HepG2 (cell line): Measurements from ENCODE around the gene SMAD3. TPM values are rescaled to one million over a fixed set of nuclear protein-coding genes. Genes with fewer than 3 reads are reported as not detected.

Experiments
- GTF2F1 ChIP-seq: fragments of 150-350 bp; IDR thresholded peaks from 2 replicates; pipeline ENCODE4 v1.6.1; 2014; ENCODE audit warnings: low read length
- KDM2A ChIP-seq: sonication (generic); formaldehyde crosslinking; IDR thresholded peaks from 2 replicates; pipeline ENCODE4 v1.4.0; 2020; ENCODE audit warnings: low read depth, missing genetic modification reagents, borderline replicate concordance
- KDM5B ChIP-seq: sonication (generic); formaldehyde crosslinking; IDR thresholded peaks from 2 replicates; pipeline ENCODE4 v1.4.0; 2020; ENCODE audit warnings: missing genetic modification reagents, mild to moderate bottlenecking, borderline replicate concordance
- KLF12 ChIP-seq: sonication (generic); formaldehyde crosslinking; IDR thresholded peaks from 2 replicates; pipeline ENCODE4 v1.4.0; 2020; ENCODE audit warnings: missing genetic modification reagents, borderline replicate concordance
- MAFF ChIP-seq: IDR thresholded peaks from 2 replicates; pipeline ENCODE4 v1.6.1; 2011; ENCODE audit warnings: low read depth, low read length, improper control_type of control experiment
- MLLT10 ChIP-seq: sonication (generic); formaldehyde crosslinking; IDR thresholded peaks from 2 replicates; pipeline ENCODE4 v1.4.0; 2020; ENCODE audit warnings: missing genetic modification reagents
- NFIB ChIP-seq: sonication (generic); formaldehyde crosslinking; IDR thresholded peaks from 2 replicates; pipeline ENCODE4 v1.9.0; 2021; ENCODE audit warnings: missing genetic modification reagents, mild to moderate bottlenecking, borderline replicate concordance
- ONECUT2 ChIP-seq: sonication (generic); formaldehyde crosslinking; IDR thresholded peaks from 2 replicates; pipeline ENCODE4 v1.4.0; 2020; ENCODE audit warnings: missing genetic modification reagents
- RBM39 ChIP-seq: fragments of 200-400 bp; formaldehyde crosslinking; IDR thresholded peaks from one replicate; pipeline ENCODE4 v1.6.1; 2018; ENCODE audit warnings: antibody characterized with exemption, mild to moderate bottlenecking, low read depth, low read length; ENCODE audit not compliant: poor library complexity, severe bottlenecking
- SALL1 ChIP-seq: sonication (generic); formaldehyde crosslinking; IDR thresholded peaks from 2 replicates; pipeline ENCODE4 v1.8.0; 2022; ENCODE audit warnings: mild to moderate bottlenecking, missing genetic modification reagents
- SIN3A ChIP-seq: IDR thresholded peaks from 2 replicates; pipeline ENCODE4 v1.6.1; 2011; ENCODE audit warnings: low read depth, mild to moderate bottlenecking, control low read depth, low read length, borderline replicate concordance
- SIN3B ChIP-seq: fragments of 150-350 bp; IDR thresholded peaks from 2 replicates; pipeline ENCODE4 v1.6.1; 2014; ENCODE audit warnings: low read length
- TEAD3 ChIP-seq: optimal IDR thresholded peaks from 2 replicates; pipeline ENCODE3; 2016; ENCODE audit warnings: borderline replicate concordance
- TGIF2 ChIP-seq: IDR thresholded peaks from 2 replicates; pipeline ENCODE4 v1.6.1; 2016; ENCODE audit warnings: control low read depth, missing compliant biosample characterization
- THYN1 ChIP-seq: sonication (generic); formaldehyde crosslinking; IDR thresholded peaks from 2 replicates; pipeline ENCODE4 v1.8.1; 2023; ENCODE audit warnings: low read depth, mild to moderate bottlenecking, moderate library complexity, missing genetic modification reagents, borderline replicate concordance
- ZFP62 ChIP-seq: sonication (generic); formaldehyde crosslinking; IDR thresholded peaks from 2 replicates; pipeline ENCODE4 v1.4.0; 2020; ENCODE audit warnings: missing genetic modification reagents
- ZMYM4 ChIP-seq: sonication (generic); formaldehyde crosslinking; IDR thresholded peaks from 2 replicates; pipeline ENCODE4 v1.8.1; 2023; ENCODE audit warnings: mild to moderate bottlenecking, missing genetic modification reagents
- ZNF256 ChIP-seq: sonication (generic); formaldehyde crosslinking; conservative IDR thresholded peaks from 2 replicates; pipeline ENCODE4 v1.4.0; 2020; ENCODE audit warnings: missing genetic modification reagents
- ZNF30 ChIP-seq: sonication (generic); formaldehyde crosslinking; IDR thresholded peaks from 2 replicates; pipeline ENCODE4 v1.5.0; 2020; ENCODE audit warnings: mild to moderate bottlenecking, missing genetic modification reagents
- ZNF441 ChIP-seq: sonication (generic); formaldehyde crosslinking; IDR thresholded peaks from 2 replicates; pipeline ENCODE4 v1.7.0; 2021; ENCODE audit warnings: missing genetic modification reagents, borderline replicate concordance
- polyA plus RNA-seq, 8 experiments: library from polyadenylated mRNA; depleted of rRNA in 3 of 8; stranded (reverse) in 7 of 8; unstranded in 1 of 8; fragments of >200 nt; fragmentation: Illumina TruSeq in 4 of 8; extraction: Trizol in 4 of 8; gene quantifications; 2 replicates each; pipeline versions ENCODE4 v1.2.1 to v1.2.3, GENCODE V29; 2011 to 2016; ENCODE audit warnings: low read depth in 4 of 8, missing spikeins in 1 of 8, mixed read lengths in 1 of 8; ENCODE audit not compliant: insufficient read depth in 1 of 8
- total RNA-seq, 5 experiments: library from RNA; depleted of rRNA; stranded (reverse); fragments of >200 nt; fragmentation: Illumina TruSeq; extraction: Trizol; gene quantifications; 2 replicates each; pipeline ENCODE4 v1.2.3, GENCODE V29; 2016; ENCODE audit warnings: low read depth in 1 of 5
- TF ChIP-seq, protein P1 (sequence below): sonication (generic); formaldehyde crosslinking; IDR thresholded peaks from 2 replicates; pipeline ENCODE4 v1.5.0; 2020; ENCODE audit warnings: missing genetic modification reagents
- TF ChIP-seq, protein P2 (sequence below): IDR thresholded peaks from 2 replicates; pipeline ENCODE4 v1.4.0; 2020; ENCODE audit warnings: mild to moderate bottlenecking, missing genetic modification reagents
- TF ChIP-seq, protein P3 (sequence below): sonication (generic); formaldehyde crosslinking; IDR thresholded peaks from 2 replicates; pipeline ENCODE4 v1.4.0; 2020; ENCODE audit warnings: missing genetic modification reagents, borderline replicate concordance
- TF ChIP-seq, protein P4 (sequence below): IDR thresholded peaks from 2 replicates; pipeline ENCODE4 v1.6.1; 2016

Gene SMAD3
- total and polyA plus RNA-seq, 2 of the 13 experiments (the other 11 are each of a cell fraction or from before 2014, with no cell fraction given): 8.6 to 56.3 TPM

DNA sequence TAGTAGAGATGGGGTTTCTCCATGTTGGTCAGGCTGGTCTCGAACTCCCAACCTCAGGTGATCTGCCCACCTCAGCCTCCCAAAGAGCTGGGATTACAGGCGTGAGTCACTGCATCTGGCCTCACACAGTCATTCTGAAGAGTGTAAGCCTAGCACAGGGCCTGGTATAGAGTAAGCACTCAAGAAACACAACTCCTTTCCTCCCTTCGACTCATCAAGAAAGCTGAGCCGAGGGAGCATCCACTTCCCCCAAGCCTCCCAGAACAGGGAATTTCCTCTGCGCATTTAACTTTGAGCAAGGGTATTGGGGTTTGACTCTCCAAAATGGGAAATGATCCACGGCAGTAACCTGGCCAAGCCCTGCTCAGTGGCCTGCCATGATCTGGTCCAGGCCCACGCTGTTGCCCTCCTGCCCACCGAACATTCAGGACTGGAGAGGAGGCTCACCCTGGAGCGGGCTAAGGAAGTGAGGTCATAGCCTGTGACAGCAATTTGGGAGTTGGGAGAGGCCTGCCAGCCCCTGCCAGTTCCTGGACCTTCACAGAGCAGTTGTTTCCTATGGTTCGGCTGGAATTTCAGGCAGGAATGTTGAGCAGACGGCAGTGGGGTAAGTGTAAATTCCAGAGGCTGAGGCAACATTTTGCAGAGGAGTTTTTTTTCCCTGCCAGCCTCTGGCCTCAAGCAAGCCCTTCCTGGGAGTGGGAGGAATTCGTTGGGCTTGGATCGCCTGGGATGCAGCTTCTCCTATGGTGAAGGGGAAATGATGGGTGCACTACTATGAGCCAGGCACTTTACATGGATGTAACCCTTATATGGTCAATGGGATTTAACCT, 21.2 kb upstream of the SMAD3 start (continued):
- TF ChIP-seq MAFF (no peak), NFIB (CRISPR knock-in tag) (no peak), KLF12 (CRISPR knock-in tag) (no peak), ONECUT2 (no peak), RBM39 (no peak), KDM5B (CRISPR knock-in tag) (no peak), ZMYM4 (0 out of 2 replicates have a peak, but pooled peaks have one; percentile 22), MLLT10 (CRISPR knock-in tag) (no peak), ZNF30 (no peak), ZFP62 (no peak), THYN1 (CRISPR knock-in tag) (no peak), SIN3B (no peak), TGIF2 (CRISPR knock-in tag) (0 out of 2 replicates have a peak, but pooled peaks have one; percentile 36), SIN3A (no peak), TEAD3 (CRISPR knock-in tag) (peak; percentile 98), ZNF256 (CRISPR knock-in tag) (no peak), SALL1 (CRISPR knock-in tag) (peak; percentile 40), KDM2A (no peak), ZNF441 (CRISPR knock-in tag) (no peak), GTF2F1 (no peak)
- TF ChIP-seq, protein P1, sequence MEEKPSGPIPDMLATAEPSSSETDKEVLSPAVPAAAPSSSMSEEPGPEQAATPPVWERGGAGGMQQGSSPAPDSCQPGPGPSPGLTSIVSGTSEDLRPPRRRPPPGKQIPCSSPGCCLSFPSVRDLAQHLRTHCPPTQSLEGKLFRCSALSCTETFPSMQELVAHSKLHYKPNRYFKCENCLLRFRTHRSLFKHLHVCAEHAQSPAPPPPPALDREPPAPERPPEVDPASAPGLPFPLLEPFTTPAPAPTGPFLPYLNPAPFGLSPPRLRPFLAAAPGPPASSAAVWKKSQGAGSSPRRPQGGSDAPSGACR (CRISPR knock-in tag): no peak
- TF ChIP-seq, protein P2, sequence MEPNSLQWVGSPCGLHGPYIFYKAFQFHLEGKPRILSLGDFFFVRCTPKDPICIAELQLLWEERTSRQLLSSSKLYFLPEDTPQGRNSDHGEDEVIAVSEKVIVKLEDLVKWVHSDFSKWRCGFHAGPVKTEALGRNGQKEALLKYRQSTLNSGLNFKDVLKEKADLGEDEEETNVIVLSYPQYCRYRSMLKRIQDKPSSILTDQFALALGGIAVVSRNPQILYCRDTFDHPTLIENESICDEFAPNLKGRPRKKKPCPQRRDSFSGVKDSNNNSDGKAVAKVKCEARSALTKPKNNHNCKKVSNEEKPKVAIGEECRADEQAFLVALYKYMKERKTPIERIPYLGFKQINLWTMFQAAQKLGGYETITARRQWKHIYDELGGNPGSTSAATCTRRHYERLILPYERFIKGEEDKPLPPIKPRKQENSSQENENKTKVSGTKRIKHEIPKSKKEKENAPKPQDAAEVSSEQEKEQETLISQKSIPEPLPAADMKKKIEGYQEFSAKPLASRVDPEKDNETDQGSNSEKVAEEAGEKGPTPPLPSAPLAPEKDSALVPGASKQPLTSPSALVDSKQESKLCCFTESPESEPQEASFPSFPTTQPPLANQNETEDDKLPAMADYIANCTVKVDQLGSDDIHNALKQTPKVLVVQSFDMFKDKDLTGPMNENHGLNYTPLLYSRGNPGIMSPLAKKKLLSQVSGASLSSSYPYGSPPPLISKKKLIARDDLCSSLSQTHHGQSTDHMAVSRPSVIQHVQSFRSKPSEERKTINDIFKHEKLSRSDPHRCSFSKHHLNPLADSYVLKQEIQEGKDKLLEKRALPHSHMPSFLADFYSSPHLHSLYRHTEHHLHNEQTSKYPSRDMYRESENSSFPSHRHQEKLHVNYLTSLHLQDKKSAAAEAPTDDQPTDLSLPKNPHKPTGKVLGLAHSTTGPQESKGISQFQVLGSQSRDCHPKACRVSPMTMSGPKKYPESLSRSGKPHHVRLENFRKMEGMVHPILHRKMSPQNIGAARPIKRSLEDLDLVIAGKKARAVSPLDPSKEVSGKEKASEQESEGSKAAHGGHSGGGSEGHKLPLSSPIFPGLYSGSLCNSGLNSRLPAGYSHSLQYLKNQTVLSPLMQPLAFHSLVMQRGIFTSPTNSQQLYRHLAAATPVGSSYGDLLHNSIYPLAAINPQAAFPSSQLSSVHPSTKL (CRISPR knock-in tag): peak; percentile 60
- TF ChIP-seq, protein P3, sequence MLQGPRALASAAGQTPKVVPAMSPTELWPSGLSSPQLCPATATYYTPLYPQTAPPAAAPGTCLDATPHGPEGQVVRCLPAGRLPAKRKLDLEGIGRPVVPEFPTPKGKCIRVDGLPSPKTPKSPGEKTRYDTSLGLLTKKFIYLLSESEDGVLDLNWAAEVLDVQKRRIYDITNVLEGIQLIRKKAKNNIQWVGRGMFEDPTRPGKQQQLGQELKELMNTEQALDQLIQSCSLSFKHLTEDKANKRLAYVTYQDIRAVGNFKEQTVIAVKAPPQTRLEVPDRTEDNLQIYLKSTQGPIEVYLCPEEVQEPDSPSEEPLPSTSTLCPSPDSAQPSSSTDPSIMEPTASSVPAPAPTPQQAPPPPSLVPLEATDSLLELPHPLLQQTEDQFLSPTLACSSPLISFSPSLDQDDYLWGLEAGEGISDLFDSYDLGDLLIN (CRISPR knock-in tag): no peak
- TF ChIP-seq, protein P4, sequence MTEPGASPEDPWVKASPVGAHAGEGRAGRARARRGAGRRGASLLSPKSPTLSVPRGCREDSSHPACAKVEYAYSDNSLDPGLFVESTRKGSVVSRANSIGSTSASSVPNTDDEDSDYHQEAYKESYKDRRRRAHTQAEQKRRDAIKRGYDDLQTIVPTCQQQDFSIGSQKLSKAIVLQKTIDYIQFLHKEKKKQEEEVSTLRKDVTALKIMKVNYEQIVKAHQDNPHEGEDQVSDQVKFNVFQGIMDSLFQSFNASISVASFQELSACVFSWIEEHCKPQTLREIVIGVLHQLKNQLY (CRISPR knock-in tag): no peak
